Measurements from ENCODE around the gene SH3PXD2B. TPM values are rescaled to one million over a fixed set of nuclear protein-coding genes. Genes with fewer than 3 reads are reported as not detected.

Gene SH3PXD2B
- total and polyA plus RNA-seq, 2 of the 13 experiments (the other 11 are each of a cell fraction or from before 2014, with no cell fraction given) = 3.4 to 4.6 TPM

DNA sequence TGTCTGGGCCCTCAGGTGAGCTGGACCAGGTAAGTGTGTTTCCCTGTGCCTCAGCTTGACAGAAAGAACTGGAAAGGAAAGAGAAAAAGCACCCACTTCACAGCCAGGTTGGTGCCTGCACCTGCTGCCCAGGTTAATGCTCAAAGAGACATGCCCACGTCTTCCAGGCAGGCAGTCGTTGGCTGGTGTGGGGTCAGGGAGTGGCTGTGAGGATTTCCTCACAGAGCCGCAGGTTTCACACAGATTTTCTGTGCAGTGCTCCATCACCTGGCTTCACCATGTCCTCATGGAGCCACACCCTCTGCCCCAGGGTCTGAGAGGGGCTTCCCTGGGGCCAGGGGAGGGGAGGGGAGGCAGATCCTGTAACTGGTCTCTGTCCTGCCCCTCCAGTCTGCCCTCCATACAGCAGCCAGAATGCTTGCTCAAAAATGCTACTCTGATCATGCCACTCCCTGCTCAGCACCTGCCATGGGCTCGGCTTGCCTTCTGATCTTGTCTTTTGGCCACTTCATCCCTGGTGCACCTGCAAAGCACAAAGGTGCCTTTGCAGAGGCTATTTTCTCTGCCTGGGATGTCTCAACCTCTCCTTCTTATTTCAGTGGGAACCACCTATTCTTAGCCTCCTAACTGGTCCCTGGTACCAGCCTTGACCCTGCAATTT is 88.2 kb downstream of the SH3PXD2B start (continued):
- no peak for TF ChIP-seq ZNF75D (CRISPR knock-in tag; IDR thresholded peaks at IDR 0.05; ENCODE audit: borderline replicate concordance)
- TF ChIP-seq, protein P1, sequence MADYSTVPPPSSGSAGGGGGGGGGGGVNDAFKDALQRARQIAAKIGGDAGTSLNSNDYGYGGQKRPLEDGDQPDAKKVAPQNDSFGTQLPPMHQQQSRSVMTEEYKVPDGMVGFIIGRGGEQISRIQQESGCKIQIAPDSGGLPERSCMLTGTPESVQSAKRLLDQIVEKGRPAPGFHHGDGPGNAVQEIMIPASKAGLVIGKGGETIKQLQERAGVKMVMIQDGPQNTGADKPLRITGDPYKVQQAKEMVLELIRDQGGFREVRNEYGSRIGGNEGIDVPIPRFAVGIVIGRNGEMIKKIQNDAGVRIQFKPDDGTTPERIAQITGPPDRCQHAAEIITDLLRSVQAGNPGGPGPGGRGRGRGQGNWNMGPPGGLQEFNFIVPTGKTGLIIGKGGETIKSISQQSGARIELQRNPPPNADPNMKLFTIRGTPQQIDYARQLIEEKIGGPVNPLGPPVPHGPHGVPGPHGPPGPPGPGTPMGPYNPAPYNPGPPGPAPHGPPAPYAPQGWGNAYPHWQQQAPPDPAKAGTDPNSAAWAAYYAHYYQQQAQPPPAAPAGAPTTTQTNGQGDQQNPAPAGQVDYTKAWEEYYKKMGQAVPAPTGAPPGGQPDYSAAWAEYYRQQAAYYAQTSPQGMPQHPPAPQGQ (CRISPR knock-in tag; IDR thresholded peaks at IDR 0.05; ENCODE audit: borderline replicate concordance) = no peak
- TF ChIP-seq SPEN (CRISPR knock-in tag; IDR thresholded peaks at IDR 0.05; ENCODE audit: low read depth) = no peak
- TF ChIP-seq ZBTB25 (CRISPR knock-in tag; IDR thresholded peaks at IDR 0.05) = no peak

GRCh38 chr5:172364773-172365172 is 89.6 kb downstream of the SH3PXD2B start:
- H3K36me3 ChIP-seq (replicated peaks in 1 of 2; ENCODE audit: control insufficient read depth in 1 of 2, insufficient read depth in 2 of 2, low read length in 2 of 2) = 0 out of 5 replicates have a peak, but pooled peaks cover 0 to 5% of the 10 kb centered on the region in 2 experiments
- BruUV-seq (replicated peaks) = no TSS peak
- no peaks in the 10 kb centered on the region for H3K9me3 ChIP-seq (ENCODE audit: low read length)
- CTCF ChIA-PET (ENCODE audit: low intra/inter-chr PET ratio, low total read pairs) = no interaction called here
- H3K4me1 ChIP-seq (ENCODE audit: insufficient read depth, low read length) = no peaks in the 10 kb centered on the region
- WGBS (ENCODE audit: low lambda C conversion rate) = 89% methylated on average over 1 of the region's 2 CpGs
- H2AFZ ChIP-seq (ENCODE audit: low read length) = no peak overlapping the region
- FAIRE-seq (no peak), DNase-seq (ENCODE audit: low spot score) (no peak), ATAC-seq (no peak)
- no peak overlapping the region for H3K4me2 ChIP-seq (ENCODE audit: low read depth, low read length)
- H3K9ac ChIP-seq (ENCODE audit: insufficient read depth, low read depth, low read length) = no peak overlapping the region
- in situ Hi-C loops (cut with HindIII; ENCODE audit: extremely low pct_ligation_motif_present, low pct_unique_long_range_greater_than_20kb) (no loop called here), intact Hi-C loops (cut with micrococcal nuclease; ENCODE audit: unreplicated experiment) (no loop called here)
- no peak overlapping the region for H3K27ac ChIP-seq (ENCODE audit: extremely low read length, insufficient read depth, low read length)
- H4K20me1 ChIP-seq (ENCODE audit: insufficient read depth, low read length) = no peaks in the 10 kb centered on the region
- H3K27me3 ChIP-seq (ENCODE audit: control insufficient read depth in 1 of 2, insufficient read depth in 2 of 2, low read length in 2 of 2) = no peaks in the 10 kb centered on the region
- no peaks in the 10 kb centered on the region for H3K79me2 ChIP-seq (ENCODE audit: insufficient read depth, low read length)
- no peak overlapping the region for H3K4me3 ChIP-seq (replicated peaks in 1 of 3; ENCODE audit: insufficient read depth in 1 of 3, low read depth in 2 of 3, low read length in 3 of 3)
- POLR2A ChIA-PET = no interaction called here
- TF ChIP-seq MLLT10 (CRISPR knock-in tag; IDR thresholded peaks at IDR 0.05) (no peak), MYNN (CRISPR knock-in tag; IDR thresholded peaks at IDR 0.05; ENCODE audit: low read depth) (no peak), USF2 (IDR thresholded peaks at IDR 0.05; ENCODE audit: low read depth, low read length) (no peak), USF2 (CRISPR knock-in tag; IDR thresholded peaks at IDR 0.05; ENCODE audit: borderline replicate concordance) (no peak), ARNTL (CRISPR knock-in tag; IDR thresholded peaks at IDR 0.05) (no peak), ZBTB33 (CRISPR knock-in tag; IDR thresholded peaks at IDR 0.05) (no peak), U2AF2 (IDR thresholded peaks at IDR 0.05; ENCODE audit: low read depth, low read length) (no peak), SNAPC2 (CRISPR knock-in tag; IDR thresholded peaks at IDR 0.05) (no peak), XRCC5 (optimal IDR thresholded peaks at IDR 0.05; ENCODE audit: low read length) (no peak), ZNF777 (CRISPR knock-in tag; IDR thresholded peaks at IDR 0.05) (no peak)
- TF ChIP-seq, protein P2, sequence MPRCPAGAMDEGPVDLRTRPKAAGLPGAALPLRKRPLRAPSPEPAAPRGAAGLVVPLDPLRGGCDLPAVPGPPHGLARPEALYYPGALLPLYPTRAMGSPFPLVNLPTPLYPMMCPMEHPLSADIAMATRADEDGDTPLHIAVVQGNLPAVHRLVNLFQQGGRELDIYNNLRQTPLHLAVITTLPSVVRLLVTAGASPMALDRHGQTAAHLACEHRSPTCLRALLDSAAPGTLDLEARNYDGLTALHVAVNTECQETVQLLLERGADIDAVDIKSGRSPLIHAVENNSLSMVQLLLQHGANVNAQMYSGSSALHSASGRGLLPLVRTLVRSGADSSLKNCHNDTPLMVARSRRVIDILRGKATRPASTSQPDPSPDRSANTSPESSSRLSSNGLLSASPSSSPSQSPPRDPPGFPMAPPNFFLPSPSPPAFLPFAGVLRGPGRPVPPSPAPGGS (CRISPR knock-in tag; IDR thresholded peaks at IDR 0.05) = no peak
